SU-DHL-6 (cell line): ENCODE results near the gene ATP13A2.

ENCODE experiments used
- CTCF ChIP-seq: fragments of 200-600 bp; sonication (generic); IDR thresholded peaks from one replicate; pipeline ENCODE4 v1.5.1; 2017; ENCODE audit warnings: antibody characterized with exemption, mild to moderate bottlenecking, low read length, moderate library complexity; ENCODE audit not compliant: insufficient read depth, poor library complexity, severe bottlenecking
- EZH2phosphoT487 ChIP-seq: fragments of 200-600 bp; sonication (generic), shearing (Covaris generic); conservative IDR thresholded peaks from 2 replicates; pipeline ENCODE4 v1.6.1; 2018; ENCODE audit warnings: mild to moderate bottlenecking, antibody characterized with exemption, low read length, moderate library complexity, mixed read lengths

GRCh38 chr1:17008208-17008855 lies 3.4 kb downstream of the ATP13A2 start:
- TF ChIP-seq CTCF (no peak), EZH2phosphoT487 (no peak)
